NCI-H2171 (cell line): ENCODE results near the gene EIF4G3.
"Not testable (repeated sequence)": the region's sequence is repeated elsewhere in the genome, so short reads cannot be mapped to it uniquely, and the experiment has no call there.

Source experiments
- DNase-seq: peaks from one replicate; lab custom pipeline; 2025; lab: John Stamatoyannopoulos, UW

Gene EIF4G3

DNA sequence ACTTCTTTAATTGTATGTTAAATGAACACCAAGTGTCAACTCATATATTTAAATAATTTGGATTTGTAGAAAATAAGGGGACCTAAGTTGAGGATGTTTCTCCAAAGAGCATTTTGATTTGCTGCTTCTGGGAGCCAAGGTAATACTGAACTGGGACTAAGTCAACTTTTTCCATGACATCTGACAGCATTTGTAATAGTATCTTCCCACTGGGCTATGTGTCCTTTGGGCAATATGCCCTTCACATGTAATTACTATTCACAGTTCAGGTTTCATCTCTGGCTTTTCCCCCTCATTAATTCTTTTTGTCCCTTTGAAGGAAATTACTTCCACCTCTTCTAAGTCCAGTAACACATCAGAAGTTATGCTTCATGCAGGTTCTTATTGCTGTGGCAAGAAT, 352.9 kb downstream of the EIF4G3 start:
- DNase-seq = peak; percentile 9

DNA sequence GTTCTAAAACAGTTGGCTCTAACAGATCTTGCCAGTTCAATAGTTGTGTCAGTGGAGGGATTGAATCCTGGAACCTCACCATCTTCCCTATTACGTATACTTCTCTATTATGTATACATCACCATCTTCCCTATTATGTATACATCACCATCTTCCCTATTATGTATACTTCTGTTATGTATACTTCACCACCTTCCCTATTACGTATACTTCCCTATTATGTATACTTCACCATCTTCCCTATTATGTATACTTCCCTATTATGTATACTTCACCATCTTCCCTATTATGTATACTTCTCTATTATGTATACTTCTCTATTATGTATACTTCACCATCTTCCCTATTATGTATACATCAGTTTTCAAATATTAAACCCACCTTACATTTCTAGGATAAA, 355.2 kb downstream of the EIF4G3 start:
- DNase-seq = no peak

DNA sequence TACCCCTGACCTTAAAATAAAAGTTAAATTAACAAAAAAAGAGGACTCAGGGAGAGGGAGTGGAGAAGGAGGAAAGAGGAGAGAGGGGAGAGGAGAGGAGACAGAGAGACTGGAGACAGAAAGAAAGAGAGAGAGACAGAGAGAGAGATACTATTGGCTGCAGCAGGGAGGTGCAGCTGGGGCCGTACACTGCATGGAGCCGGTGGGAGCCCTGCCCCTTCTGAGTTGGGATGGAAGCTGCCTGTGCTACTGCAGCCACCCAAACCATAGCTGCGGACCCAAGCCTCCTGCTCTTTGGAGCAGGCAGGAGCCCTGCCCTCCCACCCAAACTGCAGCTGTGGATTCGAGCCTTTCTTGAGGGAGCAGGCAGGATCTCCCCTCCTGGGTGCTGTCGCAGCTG, 356.9 kb downstream of the EIF4G3 start:
- DNase-seq = no peak

DNA sequence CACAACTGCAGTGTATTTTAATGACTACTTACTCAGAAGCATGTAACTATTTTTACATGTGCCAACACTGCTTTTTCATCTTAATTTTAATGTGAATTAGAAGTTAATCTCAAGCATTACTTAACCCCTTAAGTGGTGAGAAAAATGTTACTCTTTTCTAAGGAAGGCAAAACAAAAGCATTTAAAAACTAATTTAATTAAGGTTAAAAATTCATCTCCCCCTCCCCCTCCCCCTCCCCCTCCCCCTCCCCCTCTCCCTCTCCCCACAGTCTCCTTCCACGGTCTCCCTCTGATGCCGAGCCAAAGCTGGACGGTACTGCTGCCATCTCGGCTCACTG, 362.2 kb downstream of the EIF4G3 start:
- no peak for DNase-seq

DNA sequence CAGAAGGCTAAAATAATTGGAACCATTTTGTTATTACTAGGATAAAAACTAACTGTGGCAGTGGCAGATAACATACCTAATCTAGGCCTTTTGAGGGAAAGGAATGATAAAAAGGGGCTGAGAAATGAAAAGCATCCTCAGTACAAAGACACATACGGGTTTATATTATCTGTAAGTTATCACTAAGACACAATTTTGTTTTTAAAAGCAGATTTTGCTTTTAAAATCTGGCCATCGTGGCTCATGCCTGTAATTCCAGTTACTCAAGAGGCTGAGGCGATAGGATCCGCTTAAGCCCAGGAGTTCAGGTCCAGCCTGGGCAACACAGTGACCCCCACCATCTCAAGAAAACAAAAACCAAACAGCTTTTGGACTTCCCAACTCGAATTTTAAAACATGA, 364.8 kb downstream of the EIF4G3 start:
- DNase-seq = no peak

DNA sequence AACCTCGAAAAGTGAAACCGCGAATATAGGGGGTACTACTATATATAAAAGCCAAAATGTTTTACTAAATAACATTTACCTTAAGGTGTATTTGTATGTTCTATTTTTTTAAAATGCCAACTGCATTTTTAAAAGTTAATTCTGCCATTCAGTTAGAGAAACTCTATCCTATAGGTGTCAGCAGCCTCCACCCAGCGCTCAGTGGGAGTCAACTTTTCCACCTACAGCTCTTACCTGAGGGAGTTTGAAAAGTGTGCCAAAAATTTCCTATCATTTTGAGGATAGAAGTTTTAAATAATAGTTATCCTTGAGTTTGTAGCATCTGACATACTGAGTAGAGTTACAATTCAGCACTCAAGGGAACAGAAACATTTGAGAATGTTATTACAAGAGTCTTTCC, 383.5 kb downstream of the EIF4G3 start:
- DNase-seq = no peak

DNA sequence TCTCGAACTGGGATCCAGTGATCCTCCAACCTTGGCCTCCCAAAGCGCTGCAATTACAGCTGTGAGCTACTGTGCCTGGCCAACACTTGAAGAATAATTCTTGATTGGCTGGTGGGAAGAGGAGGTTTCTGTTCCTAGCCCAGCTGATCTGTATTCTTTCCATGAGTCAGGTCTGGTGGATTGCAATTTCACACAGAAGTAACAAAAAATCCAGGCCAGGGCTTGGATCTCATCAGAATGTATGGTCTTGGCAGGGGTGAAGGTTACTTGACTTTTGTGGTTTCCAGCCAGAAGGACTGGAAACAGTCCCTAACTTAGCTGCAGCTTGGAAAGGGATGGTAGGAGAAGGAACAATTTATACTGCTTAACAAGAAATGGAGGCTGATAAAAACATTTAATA, 384.5 kb downstream of the EIF4G3 start:
- DNase-seq = no peak

DNA sequence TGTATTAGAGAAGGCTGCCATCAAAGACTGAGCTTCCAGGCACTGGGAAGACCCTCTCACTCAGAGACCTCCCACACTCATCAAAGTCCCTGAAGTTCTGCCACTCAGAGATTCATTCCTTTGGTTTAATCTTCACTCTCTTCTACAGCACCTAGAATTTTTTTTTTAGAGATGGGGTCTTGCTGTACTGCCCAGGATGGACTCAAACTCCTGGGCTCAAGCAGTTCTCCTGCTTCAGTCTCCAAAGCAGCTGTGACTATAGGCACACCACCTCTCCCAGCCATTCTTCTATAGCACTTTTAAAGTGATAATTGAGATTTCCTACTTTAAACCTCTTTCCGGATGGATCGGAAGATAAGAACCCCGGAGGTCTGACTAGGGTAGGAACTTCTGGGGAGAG, 385.9 kb downstream of the EIF4G3 start:
- DNase-seq = no peak

DNA sequence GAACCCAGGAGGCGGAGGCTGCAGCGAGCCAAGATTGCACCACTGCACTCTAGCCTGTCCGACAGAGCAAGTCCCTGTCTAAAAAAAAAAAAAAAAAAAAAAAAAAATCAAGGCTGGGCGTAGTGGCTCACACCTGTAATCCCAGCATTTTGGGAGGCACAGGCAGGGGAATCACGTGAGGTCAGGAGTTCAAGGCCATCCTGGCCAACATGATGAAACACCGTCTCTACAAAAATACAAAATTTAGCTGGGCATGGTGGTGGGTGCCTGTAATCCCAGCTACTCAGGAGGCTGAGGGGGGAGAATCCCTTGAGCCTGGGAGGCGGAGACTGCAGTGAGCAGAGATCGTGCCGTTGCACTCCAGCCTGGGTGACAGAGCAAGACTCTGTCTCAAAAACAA, 387.1 kb downstream of the EIF4G3 start:
- not testable (repeated sequence) for DNase-seq

DNA sequence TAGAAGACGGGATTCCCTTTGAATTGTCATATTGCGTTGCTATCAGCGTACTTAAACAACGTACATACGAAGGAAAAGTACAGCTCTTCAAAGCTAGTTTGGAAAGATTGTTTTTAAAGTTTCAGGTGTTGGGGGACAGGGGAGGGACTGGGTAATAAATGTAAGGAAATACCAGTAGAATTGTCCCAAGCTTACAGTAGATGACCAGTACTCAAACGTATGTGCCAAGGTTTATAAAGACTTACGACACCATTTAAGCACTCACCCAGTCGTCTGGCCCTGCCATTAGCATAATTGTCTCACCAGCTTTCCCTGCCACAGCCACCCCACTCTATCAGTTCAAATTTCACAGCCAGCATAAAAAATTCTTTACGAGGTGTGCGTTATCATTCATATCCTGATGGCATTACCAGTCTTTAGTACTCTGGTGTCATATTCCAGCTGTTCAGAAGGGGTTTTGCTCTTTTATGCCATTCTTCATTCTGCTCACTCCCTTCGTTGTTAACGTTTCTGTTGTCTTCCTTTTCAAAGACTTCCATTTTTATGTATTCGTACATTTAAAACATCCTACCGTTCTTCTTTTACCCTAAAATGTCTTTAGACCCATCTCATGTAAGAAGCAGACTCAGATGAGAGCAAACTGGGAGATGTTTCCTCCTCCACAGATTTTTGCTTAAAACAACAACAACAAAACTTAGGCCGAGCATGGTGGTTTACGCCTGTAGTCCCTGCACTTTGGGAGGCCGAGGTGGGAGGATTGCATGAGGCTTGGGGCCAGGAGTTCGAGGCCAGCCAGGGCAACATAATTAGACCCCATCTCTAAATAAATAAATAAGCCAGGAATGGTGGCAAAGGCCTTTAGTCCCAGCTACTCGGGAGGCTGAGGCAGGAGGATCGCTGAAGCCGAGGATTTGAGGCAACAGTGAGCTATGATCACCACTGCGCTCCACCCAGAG, 388.6 kb downstream of the EIF4G3 start:
- DNase-seq = peak; percentile 13

DNA sequence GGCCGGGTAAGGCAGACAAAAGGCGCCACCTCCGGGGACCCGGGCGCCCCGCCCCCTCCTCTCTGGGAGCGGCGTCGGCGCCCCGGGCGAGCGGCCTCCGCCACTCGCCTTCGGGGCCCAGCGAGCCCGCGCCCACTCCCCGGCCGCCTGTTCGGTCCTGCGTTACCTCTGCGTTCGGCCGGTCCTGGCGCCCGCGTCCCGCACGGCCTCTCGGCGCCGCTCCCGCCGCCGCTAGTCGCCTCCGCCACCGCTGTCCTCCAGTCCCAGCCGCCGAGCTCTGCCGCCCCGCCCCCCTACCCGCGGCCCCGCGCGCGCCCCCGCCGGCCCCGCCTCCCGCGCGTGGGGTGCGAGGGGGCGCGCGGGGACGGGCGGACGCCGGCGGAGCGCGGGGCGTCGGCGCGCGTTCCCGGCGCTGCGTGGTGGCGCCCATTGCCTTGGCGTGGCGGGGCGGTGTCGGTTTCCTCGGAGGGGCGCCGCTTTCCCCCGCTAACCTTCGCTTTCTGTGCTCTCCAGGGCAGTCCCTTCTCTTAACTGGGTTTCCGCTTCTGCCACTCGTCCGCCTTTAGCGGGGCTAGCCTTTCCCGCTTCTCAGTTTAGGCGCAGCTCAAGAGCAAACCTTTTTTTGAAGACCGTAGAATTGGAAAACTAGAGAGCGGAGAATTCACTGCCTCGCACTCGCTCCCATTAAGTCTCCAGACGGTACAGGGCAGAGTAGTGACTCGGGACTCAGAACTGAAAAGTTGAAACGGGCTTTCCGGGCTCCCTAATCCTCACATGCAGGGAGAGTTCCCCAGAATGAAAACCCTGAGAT, 389.5 kb downstream of the EIF4G3 start, which contains the start of gene HP1BP3:
TSS of gene HP1BP3 (minus strand) at position 279 of the 811 bp plus-strand sequence. CDS start 6,867 bp downstream, outside the sequence.
- peak; percentile 70 for DNase-seq

DNA sequence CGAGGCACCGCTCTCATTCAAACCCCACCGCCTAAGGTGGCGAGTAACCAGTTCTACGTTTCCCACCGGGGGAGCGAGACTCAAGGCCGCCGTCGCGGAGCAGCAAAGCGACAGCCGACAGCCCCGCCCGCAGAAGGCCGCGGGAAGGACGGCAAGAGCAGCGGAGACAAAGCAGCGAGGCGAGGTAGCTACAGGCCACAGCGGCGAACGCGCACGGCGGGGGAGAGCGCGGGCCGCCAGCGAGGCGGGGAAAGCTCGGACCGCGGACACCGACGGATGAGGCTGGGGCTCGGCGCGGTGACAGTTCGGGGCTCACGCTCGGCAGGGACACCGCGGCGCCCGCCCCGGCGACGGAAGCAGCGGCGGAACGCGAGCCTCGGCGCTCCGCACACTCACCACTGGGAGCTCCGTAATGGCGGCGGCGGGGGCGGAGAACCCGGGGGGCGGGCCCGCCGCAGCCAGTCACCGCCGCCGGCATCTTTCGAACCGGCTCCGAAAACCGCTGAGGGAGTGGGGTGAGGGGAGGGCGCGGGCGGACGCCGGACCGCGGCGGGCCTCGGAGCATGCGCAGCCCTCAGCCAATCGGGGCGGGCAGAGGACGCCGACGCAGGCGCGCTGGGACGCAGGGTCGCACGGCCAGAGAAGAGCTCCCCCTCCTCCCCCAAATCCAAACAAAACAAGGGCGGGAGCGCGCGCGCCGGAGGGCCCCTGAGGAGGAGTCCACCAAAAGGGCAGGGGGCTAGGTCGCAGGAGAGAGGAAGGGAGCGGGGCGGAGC, 390.3 kb downstream of the EIF4G3 start:
- peak; percentile 94 for DNase-seq

DNA sequence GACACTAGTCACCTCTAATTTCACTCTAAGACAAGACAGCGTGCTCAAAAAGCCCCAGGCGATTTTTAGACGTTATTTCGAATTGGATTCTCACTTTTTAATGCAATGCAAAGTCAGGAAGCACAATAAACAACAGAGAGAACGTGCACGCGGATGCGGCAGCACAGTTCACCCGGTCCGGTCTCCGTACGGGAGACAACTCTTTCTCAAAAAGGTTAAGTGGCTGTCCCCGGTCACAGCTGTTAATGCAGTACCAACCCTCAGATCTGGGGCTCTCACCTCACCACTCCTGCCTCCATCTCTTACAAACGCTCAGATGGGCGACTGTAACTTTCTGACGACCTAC, 390.8 kb downstream of the EIF4G3 start:
- DNase-seq = no peak

DNA sequence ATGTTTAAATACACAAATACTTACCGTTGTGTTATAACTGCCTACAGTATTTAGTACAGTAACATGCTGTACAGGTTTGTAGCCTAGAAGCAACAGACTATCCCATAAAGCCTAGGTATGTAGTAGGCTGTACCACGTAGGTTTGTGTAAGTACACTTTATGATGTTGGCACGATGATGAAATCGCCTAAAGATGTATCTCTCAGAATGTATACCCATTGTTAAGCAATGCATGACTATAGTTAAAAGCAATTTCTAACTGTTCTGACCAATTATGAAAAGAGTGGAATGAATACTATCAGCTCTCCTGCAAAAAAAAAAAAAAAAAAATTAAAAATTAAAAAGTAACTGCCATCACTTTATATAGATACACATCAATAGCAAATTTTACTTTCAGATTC, 401.0 kb downstream of the EIF4G3 start:
- no peak for DNase-seq

DNA sequence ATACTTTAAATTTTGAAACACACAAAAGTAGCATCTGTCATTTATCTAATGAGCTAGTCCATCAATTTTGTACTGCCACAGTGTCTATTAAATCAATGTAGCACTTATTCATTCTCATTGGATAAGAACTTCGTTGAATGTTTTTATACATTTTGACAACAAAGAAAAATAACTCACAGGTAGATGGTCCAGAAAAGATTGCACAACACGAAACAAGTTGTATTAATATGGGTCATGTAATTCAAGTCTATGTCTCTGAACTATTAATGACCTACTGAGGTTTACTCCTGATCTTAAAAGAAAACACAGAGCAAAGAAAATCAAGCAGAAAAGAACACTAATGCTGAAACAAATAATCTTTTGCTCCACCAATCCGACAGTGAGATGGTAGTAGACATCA, 404.9 kb downstream of the EIF4G3 start:
- DNase-seq = no peak

DNA sequence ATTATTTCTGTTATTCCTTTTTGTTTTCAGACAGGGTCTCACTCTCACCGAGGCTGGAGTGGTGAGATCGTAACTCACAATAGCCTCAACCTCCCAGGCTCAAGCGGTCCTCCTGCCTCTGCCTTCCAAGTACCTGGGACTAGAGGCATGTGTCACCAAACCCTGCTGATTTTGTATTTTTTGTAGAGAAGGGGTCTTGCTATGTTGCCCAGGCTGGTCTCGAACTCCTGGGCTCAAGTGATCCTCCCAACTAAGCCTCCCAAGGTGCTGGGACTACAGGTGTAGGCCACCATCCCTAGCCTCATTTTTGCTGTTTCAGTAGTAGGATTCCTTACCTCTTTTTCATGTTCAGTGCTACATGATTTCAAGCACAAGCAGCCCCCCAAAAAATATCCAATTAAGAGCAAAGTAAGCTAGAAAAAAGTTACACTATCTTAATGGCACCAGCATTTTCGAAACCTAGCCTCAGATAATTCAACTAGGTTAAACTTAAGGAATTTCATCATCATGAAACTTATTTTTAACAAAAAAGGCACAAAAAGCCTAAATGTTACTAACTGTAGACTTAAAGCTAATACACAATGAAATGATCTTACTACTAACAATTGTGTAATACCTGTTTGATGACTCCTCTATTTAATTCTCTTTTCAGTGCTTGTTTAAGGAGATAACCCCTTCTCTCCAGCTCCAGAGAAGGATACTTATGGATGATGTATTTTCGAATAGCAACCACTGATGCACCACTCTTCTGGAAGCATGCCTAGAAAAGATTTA, 406.2 kb downstream of the EIF4G3 start:
- DNase-seq = no peak

DNA sequence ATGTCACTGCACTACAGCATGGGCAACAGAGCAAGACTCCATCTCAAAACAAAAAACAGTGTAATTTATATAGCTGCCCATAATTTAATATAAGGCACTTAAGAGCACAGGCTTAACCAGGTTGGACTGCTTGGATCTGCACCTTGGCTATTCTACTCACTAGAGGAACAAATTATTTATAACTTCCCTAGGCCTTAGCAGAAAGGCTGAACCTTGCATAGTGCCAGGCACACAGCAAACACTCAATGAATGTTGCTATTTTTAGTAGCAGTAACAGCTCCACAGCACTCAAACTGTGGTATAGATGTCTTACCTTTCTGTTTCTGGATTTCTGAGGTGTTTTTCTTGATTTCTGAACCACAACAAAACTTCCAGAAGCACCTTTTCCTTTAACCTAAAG, 409.4 kb downstream of the EIF4G3 start:
- no peak for DNase-seq

DNA sequence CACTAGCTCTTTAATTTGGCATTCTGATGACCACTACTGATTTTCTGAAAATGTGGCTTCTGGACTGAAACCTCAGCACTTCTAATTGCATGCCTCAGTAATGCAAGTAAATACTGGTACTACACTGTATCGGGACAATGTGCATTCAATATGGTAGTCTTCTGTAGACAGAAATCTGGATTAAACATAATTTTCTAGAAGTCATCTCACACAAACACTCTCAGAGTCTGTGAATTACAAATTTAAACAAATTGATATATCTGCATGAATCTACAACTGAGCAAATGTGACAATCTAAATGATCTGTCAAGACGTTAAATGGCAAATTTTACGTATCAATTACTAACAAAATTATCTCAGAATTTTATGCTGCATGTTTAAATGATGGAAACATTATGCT, 413.3 kb downstream of the EIF4G3 start:
- no peak for DNase-seq

DNA sequence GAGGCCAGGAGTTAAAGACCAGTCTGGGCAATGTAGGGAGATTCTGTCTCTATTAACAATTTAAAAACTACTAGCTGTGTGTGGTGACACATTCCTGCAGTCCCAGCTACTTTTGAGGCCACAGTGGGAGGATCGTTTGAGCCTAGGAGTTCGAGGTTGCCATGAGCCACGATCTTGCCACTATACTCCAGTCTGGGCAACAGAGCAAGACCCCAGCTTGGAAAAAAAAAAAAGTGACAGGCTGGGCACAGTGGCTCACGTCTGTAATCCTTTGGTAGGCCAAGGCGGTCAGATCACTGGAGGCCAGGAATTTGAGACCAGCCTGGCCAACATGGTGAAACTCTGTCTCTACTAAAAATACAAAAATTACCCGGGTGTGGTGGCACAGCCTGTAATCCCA, 416.4 kb downstream of the EIF4G3 start:
- DNase-seq = no peak
